Lower leg skin (tissue), 3 donors: ENCODE data around the gene RIPOR2.
"Not testable (repeated sequence)": the region's sequence is repeated elsewhere in the genome, so short reads cannot be mapped to it uniquely, and the experiment has no call there.

Experiments used
- CTCF ChIP-seq, 3 donors: fragments of 450-650 bp; IDR thresholded peaks; one replicate each; pipeline ENCODE4 v1.5.1; 2016; ENCODE audit warnings: antibody characterized with exemption in 3 of 3, mild to moderate bottlenecking in 3 of 3, moderate library complexity in 2 of 3
- POLR2A ChIP-seq, 2 donors: fragments of 450-650 bp; IDR thresholded peaks; one replicate each; pipeline ENCODE4 v1.6.1; 2016 to 2017; ENCODE audit warnings: antibody characterized with exemption in 2 of 2, mild to moderate bottlenecking in 1 of 2, moderate library complexity in 1 of 2

GRCh38 chr6:24765968-24766367, 169.8 kb downstream of the RIPOR2 start:
- not testable (repeated sequence) for TF ChIP-seq CTCF, POLR2A (IDR thresholded peaks at IDR 0.05)
